IMR-90 (cell line): ENCODE data around the gene ZFYVE21. TPM values are rescaled to one million over a fixed set of nuclear protein-coding genes. Genes with fewer than 3 reads are reported as not detected.

Experiments used
- ATAC-seq: fragments of 200-7000 bp; cut with Tn5 transposase; 2 replicates; pipeline ENCODE4 v1.9.1; 2020; ENCODE audit warnings: low read depth, mild to moderate bottlenecking, moderate library complexity
- BruUV-seq: library from RNA; stranded (reverse); fragments of 400-500 nt; replicated peaks from 2 replicates; lab custom pipeline; 2021; lab: Mats Ljungman, UMichigan
- CTCF ChIA-PET: fragments of 300-600 bp; formaldehyde crosslinking; extraction: SDS; loops from one replicate; lab custom pipeline; 2021; ENCODE audit warnings: antibody characterized with exemption; lab: Yijun Ruan, JAX
- POLR2A ChIA-PET: fragments of 300-600 bp; sonication (Branson Sonifier 250); formaldehyde crosslinking; loops from one replicate; lab custom pipeline; 2022; ENCODE audit warnings: antibody characterized with exemption; ENCODE audit not compliant: unreplicated experiment; lab: Charles Lee
- DNase-seq: peaks from one replicate; pipeline ENCODE4 v3.0.0; 2013
- H2AFZ ChIP-seq: replicated peaks from 2 replicates; pipeline ENCODE3; 2013; ENCODE audit warnings: low read length, mild to moderate bottlenecking; ENCODE audit not compliant: poor library complexity
- H2AK5ac ChIP-seq: 2 replicates; pipeline ENCODE4 v1.6.1; 2013; ENCODE audit warnings: low read depth, low read length, inconsistent platforms
- H2AK9ac ChIP-seq: replicated peaks from 2 replicates; pipeline ENCODE3; 2013; ENCODE audit warnings: mild to moderate bottlenecking, low read depth, low read length, moderate library complexity; ENCODE audit not compliant: poor library complexity
- H2BK120ac ChIP-seq: 2 replicates; pipeline ENCODE4 v1.6.1; 2013; ENCODE audit warnings: low read depth, low read length, inconsistent platforms
- H2BK15ac ChIP-seq: 3 replicates; pipeline ENCODE4 v1.6.1; 2013; ENCODE audit warnings: low read depth, low read length, inconsistent platforms
- H2BK20ac ChIP-seq: 2 replicates; pipeline ENCODE4 v1.6.1; 2013; ENCODE audit warnings: low read depth, mild to moderate bottlenecking, inconsistent platforms, low read length, moderate library complexity
- H2BK5ac ChIP-seq: 2 replicates; pipeline ENCODE4 v1.6.1; 2013; ENCODE audit warnings: mild to moderate bottlenecking, low read depth, low read length, inconsistent platforms; ENCODE audit not compliant: poor library complexity, severe bottlenecking
- H3K14ac ChIP-seq: replicated peaks from 2 replicates; pipeline ENCODE4 v1.6.1; 2013; ENCODE audit warnings: low read depth, low read length, inconsistent platforms
- H3K18ac ChIP-seq: 2 replicates; pipeline ENCODE4 v1.6.1; 2013; ENCODE audit warnings: low read depth, low read length, control low read depth
- H3K23ac ChIP-seq: 2 replicates; pipeline ENCODE4 v1.6.1; 2013; ENCODE audit warnings: low read depth, low read length, inconsistent platforms
- H3K27ac ChIP-seq: 2 replicates; pipeline ENCODE4 v1.5.1; 2013; ENCODE audit warnings: mild to moderate bottlenecking, control low read depth, low read length; ENCODE audit not compliant: insufficient read depth
- H3K27me3 ChIP-seq: 2 replicates; pipeline ENCODE4 v1.6.1; 2013; ENCODE audit warnings: low read length; ENCODE audit not compliant: control insufficient read depth, insufficient read depth
- H3K36me3 ChIP-seq: 2 replicates; pipeline ENCODE4 v1.6.1; 2013; ENCODE audit warnings: low read length, mixed read lengths; ENCODE audit not compliant: control insufficient read depth, insufficient read depth
- H3K4ac ChIP-seq: 2 replicates; pipeline ENCODE4 v1.6.1; 2013; ENCODE audit warnings: low read depth, low read length, inconsistent platforms
- H3K4me1 ChIP-seq: 2 replicates; pipeline ENCODE4 v1.6.1; 2013; ENCODE audit warnings: low read length, mixed read lengths; ENCODE audit not compliant: control insufficient read depth, insufficient read depth
- H3K4me2 ChIP-seq: 2 replicates; pipeline ENCODE4 v1.6.1; 2013; ENCODE audit warnings: low read depth, mild to moderate bottlenecking, control low read depth, low read length, moderate library complexity
- H3K4me3 ChIP-seq: 2 replicates; pipeline ENCODE4 v1.5.1; 2013; ENCODE audit warnings: low read depth, mild to moderate bottlenecking, control low read depth, low read length, moderate library complexity; ENCODE audit not compliant: insufficient read depth
- H3K56ac ChIP-seq: 2 replicates; pipeline ENCODE4 v1.6.1; 2013; ENCODE audit warnings: low read length, inconsistent platforms; ENCODE audit not compliant: insufficient read depth; ENCODE audit errors: extremely low read depth
- H3K79me1 ChIP-seq, 2 experiments: 2 replicates each; pipeline ENCODE4 v1.6.1; 2013; ENCODE audit warnings: low read length in 2 of 2, inconsistent platforms in 1 of 2, low read depth in 1 of 2
- H3K9ac ChIP-seq: 2 replicates; pipeline ENCODE4 v1.6.1; 2013; ENCODE audit warnings: low read depth, low read length, control low read depth
- H3K9me1 ChIP-seq: 2 replicates; pipeline ENCODE4 v1.6.1; 2013; ENCODE audit warnings: low read length, inconsistent platforms; ENCODE audit not compliant: insufficient read depth
- H3K9me3 ChIP-seq: 2 replicates; pipeline ENCODE4 v1.6.1; 2013; ENCODE audit warnings: low read length; ENCODE audit not compliant: control insufficient read depth, insufficient read depth
- H4K20me1 ChIP-seq: 2 replicates; pipeline ENCODE4 v1.6.1; 2013; ENCODE audit warnings: low read length, inconsistent platforms; ENCODE audit not compliant: insufficient read depth
- H4K5ac ChIP-seq: 2 replicates; pipeline ENCODE4 v1.6.1; 2013; ENCODE audit warnings: mild to moderate bottlenecking, low read depth, low read length, control low read depth
- H4K8ac ChIP-seq, 2 experiments: 2 replicates each; pipeline ENCODE4 v1.6.1; 2013; ENCODE audit warnings: low read depth in 2 of 2, low read length in 2 of 2, control low read depth in 1 of 2, inconsistent platforms in 1 of 2
- H4K91ac ChIP-seq: 2 replicates; pipeline ENCODE4 v1.6.1; 2013; ENCODE audit warnings: low read depth, low read length, inconsistent platforms; ENCODE audit not compliant: insufficient read depth
- CEBPB ChIP-seq: IDR thresholded peaks from 2 replicates; pipeline ENCODE4 v1.6.1; 2012; ENCODE audit warnings: low read depth, low read length, improper control_type of control experiment
- CHD1 ChIP-seq: IDR thresholded peaks from 2 replicates; pipeline ENCODE4 v1.6.1; 2012; ENCODE audit warnings: low read depth, low read length, improper control_type of control experiment
- FOS ChIP-seq: fragments of 150-350 bp; IDR thresholded peaks from 2 replicates; pipeline ENCODE4 v1.6.1; 2016; ENCODE audit warnings: low read depth, low read length
- MAFK ChIP-seq: IDR thresholded peaks from 2 replicates; pipeline ENCODE4 v1.6.1; 2012; ENCODE audit warnings: low read depth, low read length, improper control_type of control experiment
- MAZ ChIP-seq: IDR thresholded peaks from 2 replicates; pipeline ENCODE4 v1.6.1; 2012; ENCODE audit warnings: low read depth, mild to moderate bottlenecking, low read length, improper control_type of control experiment, moderate library complexity, borderline replicate concordance
- POLR2A ChIP-seq: IDR thresholded peaks from 2 replicates; pipeline ENCODE4 v1.6.1; 2012; ENCODE audit warnings: mild to moderate bottlenecking, low read depth, low read length
- RAD21 ChIP-seq: IDR thresholded peaks from 2 replicates; pipeline ENCODE4 v1.6.1; 2012; ENCODE audit warnings: low read length, improper control_type of control experiment
- RCOR1 ChIP-seq: IDR thresholded peaks from 2 replicates; pipeline ENCODE4 v1.6.1; 2012; ENCODE audit warnings: mild to moderate bottlenecking, low read length, improper control_type of control experiment; ENCODE audit not compliant: insufficient replicate concordance
- SMC3 ChIP-seq: fragments of 150-350 bp; IDR thresholded peaks from 2 replicates; pipeline ENCODE4 v1.6.1; 2016; ENCODE audit warnings: low read depth, mild to moderate bottlenecking, antibody characterized with exemption, low read length, moderate library complexity
- WGBS, 2 experiments: methylation state at CpG; one replicate each; pipeline versions ENCODE4 v1.1.5 to v1.1.7; 2013; ENCODE audit warnings: missing lambda C conversion rate in 2 of 2; ENCODE audit not compliant: insufficient read length in 1 of 2; ENCODE audit errors: extremely low coverage in 2 of 2; 5-methylcytosine and 5-hydroxymethylcytosine counted together
- dilution Hi-C: fragments of 300-500 bp; cut with HindIII; formaldehyde crosslinking; loops from one replicate; pipeline ENCODE4 v1.14.3; 2018; ENCODE audit warnings: low sequenced_read_pairs; ENCODE audit not compliant: unreplicated experiment
- in situ Hi-C: fragments of 300-500 bp; cut with MboI; formaldehyde crosslinking; loops from 3 replicates; pipeline ENCODE4 v1.14.3; 2019; ENCODE audit warnings: low sequenced_read_pairs, inconsistent platforms, mixed read lengths
- intact Hi-C: fragments of 100-400 bp; cut with micrococcal nuclease; formaldehyde crosslinking; loops from 2 replicates; pipeline ENCODE4 v1.10.0; 2022
- polyA plus RNA-seq, 3 experiments: library from polyadenylated mRNA; depleted of rRNA; stranded (reverse); fragments of >200 nt; gene quantifications; 2 replicates each; pipeline ENCODE4 v1.2.3, GENCODE V29; 2012; ENCODE audit warnings: low replicate concordance in 1 of 3
- total RNA-seq: library from RNA; depleted of rRNA; stranded (reverse); fragments of >200 nt; gene quantifications from 2 replicates; pipeline ENCODE4 v1.2.3, GENCODE V29; 2012

ZFYVE21 gene
- total and polyA plus RNA-seq, 2 of the 4 experiments (the other 2 are of a cell fraction), result 41.2 to 89.2 TPM

- Histone ChIP-seq H4K91ac (no peak overlapping the region), H3K4ac (no peak overlapping the region), H3K56ac (no peak overlapping the region), H2AK5ac (no peak overlapping the region), H3K36me3 (peaks cover 49% of the 10 kb centered on the region), H2AK9ac (no peak overlapping the region), H2BK120ac (no peak overlapping the region), H3K4me3 (no peak overlapping the region), H3K4me2 (no peak overlapping the region), H3K23ac (no peak overlapping the region), H3K4me1 (no peaks in the 10 kb centered on the region), H2BK15ac (no peak overlapping the region), H3K79me1 (peaks cover 11 to 22% of the 10 kb centered on the region in 2 experiments), H2BK20ac (no peak overlapping the region), H3K27me3 (no peaks in the 10 kb centered on the region), H3K9me1 (no peaks in the 10 kb centered on the region), H4K20me1 (peaks cover 34% of the 10 kb centered on the region), H4K8ac (no peak overlapping the region), H3K9me3 (no peaks in the 10 kb centered on the region), H3K18ac (no peak overlapping the region), H2AFZ (no peak overlapping the region), H4K5ac (no peak overlapping the region), H2BK5ac (no peak overlapping the region), H3K9ac (no peak overlapping the region), H3K27ac (no peak overlapping the region), H3K14ac (no peak overlapping the region)
- WGBS, 2 experiments, result 88% methylated on average over 9 of the region's 12 CpGs; no CpG with 5 or more reads in 1 of the 2 experiments
- DNase-seq (no peak), ATAC-seq (no peak)
- ChIA-PET POLR2A (interaction anchor here (0.6 kb wide), 1 partner anchor 9 kb away, joined by 11 read pairs; no protein-coding TSS in a partner anchor), CTCF (no interaction called here)
- intact Hi-C loops (no loop called here), dilution Hi-C loops (no loop called here), in situ Hi-C loops (no loop called here)
- no TSS peak for BruUV-seq
- no peak for TF ChIP-seq MAFK
- TF ChIP-seq MAZ, result no peak
- no peak for TF ChIP-seq RCOR1
- no peak for TF ChIP-seq CHD1
- no peak for TF ChIP-seq RAD21
- no peak for TF ChIP-seq POLR2A
- no peak for TF ChIP-seq CEBPB
- no peak for TF ChIP-seq SMC3
- no peak for TF ChIP-seq FOS
These were observed 13.1 kb downstream of the ZFYVE21 start for GRCh38 chr14:103728721-103729120.
